Astrocyte of the spinal cord (primary cell): Measurements from ENCODE around the gene APOC3.

ENCODE experiments used
- DNase-seq: peaks from one replicate; pipeline ENCODE4 v3.0.0; 2011; ENCODE audit warnings: low read depth, low spot score
- H3K4me3 ChIP-seq: 2 replicates; pipeline ENCODE4 v1.5.1; 2011; ENCODE audit warnings: low read depth, mild to moderate bottlenecking, low read length, moderate library complexity
- in situ Hi-C: cut with HindIII; loops from 2 replicates; pipeline ENCODE4 v1.10.0; 2017; ENCODE audit warnings: low sequenced_read_pairs
- TF ChIP-seq, protein P1 (sequence below): IDR thresholded peaks from 2 replicates; pipeline ENCODE4 v1.5.1; 2012; ENCODE audit warnings: low read depth, mild to moderate bottlenecking, low read length, inconsistent platforms

Gene APOC3

DNA sequence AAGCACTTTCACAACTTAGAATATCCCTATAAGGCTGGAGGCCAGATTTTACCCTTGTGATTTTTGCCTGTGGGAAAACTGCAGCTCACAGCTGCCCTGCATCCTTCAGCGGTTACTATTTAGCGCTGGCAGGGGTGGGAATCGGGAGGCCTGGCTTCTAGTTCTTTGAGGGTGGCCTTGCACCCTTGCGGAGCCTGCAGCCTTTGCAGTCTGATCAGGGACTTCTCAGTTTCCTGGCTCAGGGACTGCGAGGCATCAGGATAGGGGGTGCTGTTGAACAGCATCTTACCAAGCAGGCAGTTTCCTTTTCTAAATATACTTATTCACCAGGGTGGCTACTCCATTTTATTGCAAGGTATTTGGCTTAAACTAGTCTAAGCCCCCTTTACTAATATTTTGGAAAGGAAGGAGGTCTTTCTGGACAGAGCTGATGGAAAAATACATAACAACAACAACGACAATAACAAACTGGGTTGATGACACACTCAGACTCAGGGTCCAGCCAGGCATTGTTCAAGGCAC, 10.6 kb downstream of the APOC3 start:
- no peak overlapping the region for H3K4me3 ChIP-seq
- no peak for DNase-seq
- in situ Hi-C loops, result no loop called here
- TF ChIP-seq, protein P1, sequence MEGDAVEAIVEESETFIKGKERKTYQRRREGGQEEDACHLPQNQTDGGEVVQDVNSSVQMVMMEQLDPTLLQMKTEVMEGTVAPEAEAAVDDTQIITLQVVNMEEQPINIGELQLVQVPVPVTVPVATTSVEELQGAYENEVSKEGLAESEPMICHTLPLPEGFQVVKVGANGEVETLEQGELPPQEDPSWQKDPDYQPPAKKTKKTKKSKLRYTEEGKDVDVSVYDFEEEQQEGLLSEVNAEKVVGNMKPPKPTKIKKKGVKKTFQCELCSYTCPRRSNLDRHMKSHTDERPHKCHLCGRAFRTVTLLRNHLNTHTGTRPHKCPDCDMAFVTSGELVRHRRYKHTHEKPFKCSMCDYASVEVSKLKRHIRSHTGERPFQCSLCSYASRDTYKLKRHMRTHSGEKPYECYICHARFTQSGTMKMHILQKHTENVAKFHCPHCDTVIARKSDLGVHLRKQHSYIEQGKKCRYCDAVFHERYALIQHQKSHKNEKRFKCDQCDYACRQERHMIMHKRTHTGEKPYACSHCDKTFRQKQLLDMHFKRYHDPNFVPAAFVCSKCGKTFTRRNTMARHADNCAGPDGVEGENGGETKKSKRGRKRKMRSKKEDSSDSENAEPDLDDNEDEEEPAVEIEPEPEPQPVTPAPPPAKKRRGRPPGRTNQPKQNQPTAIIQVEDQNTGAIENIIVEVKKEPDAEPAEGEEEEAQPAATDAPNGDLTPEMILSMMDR, result peak; percentile 31

DNA sequence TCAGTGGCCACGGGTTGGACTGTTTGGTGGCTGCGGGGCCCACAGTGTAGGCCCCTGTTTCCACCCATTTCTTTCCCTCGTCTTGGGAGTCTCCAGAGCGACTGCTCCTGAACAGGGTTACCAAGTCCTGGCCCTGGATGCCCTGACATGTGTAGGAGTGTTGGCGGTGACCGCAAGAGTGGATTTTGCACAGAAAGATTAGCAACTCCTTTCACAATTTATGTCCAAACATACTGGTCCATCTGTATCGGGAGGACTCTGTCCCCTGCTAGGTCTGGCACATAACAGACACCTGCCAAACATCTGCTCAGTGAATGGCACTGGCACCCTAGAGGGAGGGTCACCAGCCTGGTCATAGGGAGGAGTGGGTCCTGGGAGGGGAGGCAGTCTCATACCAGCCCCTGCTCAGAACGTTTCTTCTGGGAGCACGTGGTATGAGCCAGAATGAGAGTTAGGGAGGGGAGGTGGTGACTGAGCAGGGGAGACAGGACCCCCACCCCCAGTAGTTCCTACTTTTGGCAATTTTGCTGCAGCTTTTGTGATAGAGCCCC, 11.1 kb downstream of the APOC3 start:
- no peak overlapping the region for H3K4me3 ChIP-seq
- in situ Hi-C loops, result no loop called here
- TF ChIP-seq, protein P1, result no peak
- DNase-seq, result no peak

DNA sequence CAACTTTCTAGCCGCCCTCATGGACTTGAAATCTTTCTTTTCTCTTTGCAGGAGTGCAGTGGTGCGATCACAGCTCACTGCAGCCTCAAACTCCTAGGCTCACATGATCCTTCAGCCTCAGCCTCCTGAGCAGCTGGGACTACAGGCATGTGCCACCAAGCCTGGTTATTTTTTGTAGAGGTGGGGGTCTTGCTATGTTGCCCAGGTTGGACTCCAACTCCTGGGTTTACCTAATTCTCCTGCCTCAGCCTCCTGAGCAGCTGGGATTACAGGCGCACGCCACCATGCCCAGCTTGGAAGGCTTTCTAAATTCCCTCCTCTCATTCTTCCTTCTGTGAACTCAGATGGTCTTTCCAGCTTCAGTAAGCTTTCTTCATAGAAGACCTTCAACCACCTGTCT, 12.4 kb downstream of the APOC3 start:
- no peak overlapping the region for H3K4me3 ChIP-seq
- in situ Hi-C loops, result no loop called here
- no peak for DNase-seq
- TF ChIP-seq, protein P1, result no peak

DNA sequence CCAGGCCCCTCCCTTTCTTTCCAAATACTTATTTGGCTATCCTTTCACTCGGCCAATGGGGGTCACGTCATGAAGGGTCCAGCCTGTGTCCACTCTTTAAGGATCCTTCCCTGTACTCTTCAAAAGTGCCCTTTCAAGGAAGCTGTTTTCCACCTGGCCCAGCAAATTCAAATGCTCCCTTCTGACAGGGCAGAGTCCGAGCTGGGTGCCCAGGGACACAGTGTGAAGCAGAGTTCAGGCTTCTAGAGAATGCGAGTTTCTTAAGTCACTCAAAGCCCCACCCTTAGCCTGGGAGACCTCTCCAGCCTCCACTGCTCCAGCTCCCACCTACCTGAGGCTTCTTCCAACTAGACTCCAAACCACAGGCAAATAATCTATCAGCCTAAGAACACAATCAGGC, 13.2 kb downstream of the APOC3 start:
- TF ChIP-seq, protein P1, result no peak
- in situ Hi-C loops, result no loop called here
- DNase-seq, result no peak
- no peak overlapping the region for H3K4me3 ChIP-seq

DNA sequence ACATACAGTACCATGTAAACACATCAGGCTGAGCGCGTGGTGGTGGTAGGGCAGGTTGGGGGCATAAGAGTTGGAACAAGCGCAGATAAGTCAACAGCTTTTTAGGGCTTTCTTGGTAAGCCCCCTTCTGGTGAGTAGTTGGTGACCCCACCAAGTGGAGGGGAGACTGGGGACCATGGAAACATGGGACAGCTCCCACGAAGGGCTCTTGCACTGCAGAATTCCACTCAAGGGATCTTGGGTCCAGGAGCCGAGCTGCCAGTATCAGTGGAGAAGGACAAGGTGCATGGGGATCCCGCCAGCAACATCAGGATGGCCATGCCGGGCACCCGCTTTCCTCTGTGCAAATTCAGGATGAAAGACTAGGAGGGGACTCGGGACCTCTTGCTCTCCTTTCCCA, 14.0 kb downstream of the APOC3 start:
- no peak for DNase-seq
- no peak overlapping the region for H3K4me3 ChIP-seq
- in situ Hi-C loops, result no loop called here
- TF ChIP-seq, protein P1, result no peak

DNA sequence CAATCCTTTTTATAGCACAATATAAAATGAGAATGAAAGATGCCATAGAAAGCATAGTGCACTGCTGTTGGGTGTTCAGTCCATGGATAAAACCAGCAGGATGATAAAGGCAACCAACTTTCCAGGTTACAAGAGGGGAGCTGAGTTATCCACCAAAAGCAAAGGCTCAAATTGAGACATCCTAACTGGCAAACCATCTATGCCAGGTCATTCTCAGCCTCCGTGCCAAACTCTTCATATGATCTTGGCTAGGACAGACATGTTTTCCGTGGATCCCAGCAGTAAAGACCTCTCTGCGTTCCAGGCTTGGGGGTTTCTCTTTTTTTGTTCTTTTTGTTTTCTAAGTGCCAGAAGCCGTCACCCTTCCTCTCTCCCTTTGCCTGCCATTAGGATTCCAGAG, 15.0 kb downstream of the APOC3 start:
- no peak for DNase-seq
- H3K4me3 ChIP-seq, result no peak overlapping the region
- in situ Hi-C loops, result no loop called here
- TF ChIP-seq, protein P1, result no peak

DNA sequence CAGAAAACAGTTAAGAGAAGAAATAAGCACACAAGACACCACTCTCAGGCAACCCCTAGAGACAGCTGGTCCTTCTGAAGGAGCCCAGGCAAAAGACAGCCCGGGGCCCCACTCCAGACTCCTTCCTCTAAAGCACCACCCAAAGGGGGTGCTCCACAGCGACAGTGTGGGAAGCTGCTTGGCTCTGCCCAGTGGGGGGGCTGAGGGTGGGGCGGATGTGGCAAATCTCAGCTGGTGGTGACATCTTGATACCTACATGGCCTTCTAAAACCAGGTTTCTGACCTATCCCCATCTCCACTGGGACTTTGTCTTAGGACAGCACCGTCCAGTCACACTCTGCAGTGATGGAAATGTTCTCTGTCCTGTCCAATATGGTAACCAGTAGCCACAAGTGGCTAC, 17.9 kb downstream of the APOC3 start:
- TF ChIP-seq, protein P1, result no peak
- in situ Hi-C loops, result no loop called here
- no peak overlapping the region for H3K4me3 ChIP-seq
- DNase-seq, result no peak
